MCF 10A (cell line): ENCODE results near the gene KRTAP11-1. TPM values are rescaled to one million over a fixed set of nuclear protein-coding genes. Genes with fewer than 3 reads are reported as not detected.

Source experiments
- Bru-seq: library from RNA; stranded (reverse); fragments of 400-500 nt; gene quantifications from one replicate; lab custom pipeline; 2021; lab: Mats Ljungman, UMichigan
- BruChase-seq, 2 experiments: library from RNA; stranded (reverse); fragments of 400-500 nt; gene quantifications; one replicate each; lab custom pipeline; 2021; lab: Mats Ljungman, UMichigan
- BruUV-seq: library from RNA; stranded (reverse); fragments of 400-500 nt; replicated peaks from 2 replicates; lab custom pipeline; 2021; lab: Mats Ljungman, UMichigan
- CTCF ChIA-PET: fragments of 300-600 bp; sonication (Branson Sonifier 250); formaldehyde crosslinking; extraction: SDS; loops from one replicate; lab custom pipeline; 2021; ENCODE audit warnings: antibody characterized with exemption, inconsistent platforms; lab: Yijun Ruan, JAX
- POLR2A ChIA-PET: fragments of 300-600, 350-650 bp; sonication (Branson Sonifier 250); formaldehyde crosslinking; extraction: SDS; loops from one replicate; lab custom pipeline; 2020; ENCODE audit warnings: antibody characterized with exemption, inconsistent platforms; lab: Yijun Ruan, JAX
- DNase-seq: peaks from one replicate; pipeline ENCODE4 v3.0.0-alpha.2; 2018; ENCODE audit not compliant: unreplicated experiment
- H3K27ac Mint-ChIP-seq: one replicate; pipeline ENCODE4 v1.8.0; 2022; ENCODE audit warnings: mild to moderate bottlenecking, low read depth, mixed read lengths; ENCODE audit not compliant: unreplicated experiment
- H3K27me3 Mint-ChIP-seq: one replicate; pipeline ENCODE4 v1.8.0; 2022; ENCODE audit warnings: mixed read lengths; ENCODE audit not compliant: insufficient read depth, unreplicated experiment
- H3K36me3 Mint-ChIP-seq: one replicate; pipeline ENCODE4 v1.8.0; 2022; ENCODE audit warnings: mild to moderate bottlenecking, moderate library complexity, mixed read lengths; ENCODE audit not compliant: insufficient read depth, unreplicated experiment
- H3K4me1 Mint-ChIP-seq: one replicate; pipeline ENCODE4 v1.8.0; 2022; ENCODE audit warnings: mixed read lengths; ENCODE audit not compliant: insufficient read depth, unreplicated experiment
- H3K4me3 Mint-ChIP-seq: one replicate; pipeline ENCODE4 v1.8.0; 2022; ENCODE audit warnings: mild to moderate bottlenecking, moderate library complexity, mixed read lengths; ENCODE audit not compliant: unreplicated experiment
- H3K9me3 Mint-ChIP-seq: one replicate; pipeline ENCODE4 v1.8.0; 2022; ENCODE audit warnings: mixed read lengths; ENCODE audit not compliant: unreplicated experiment
- intact Hi-C: fragments of 100-400 bp; cut with micrococcal nuclease; formaldehyde crosslinking; loops from 2 replicates; pipeline ENCODE4 v1.14.1; 2022
- long read RNA-seq: library from polyadenylated mRNA; stranded (forward); transcript quantifications from one replicate; pipeline ENCODE4 v2.0.0, GENCODE V29; 2022
- total RNA-seq: library from RNA; stranded (reverse); gene quantifications from 2 replicates; pipeline ENCODE4 v1.2.3, GENCODE V29; 2022
- TF ChIP-seq, protein P1 (sequence below): fragments of 200-600 bp; IDR thresholded peaks from one replicate; pipeline ENCODE4 v1.8.0; 2022; ENCODE audit warnings: antibody characterized with exemption, mild to moderate bottlenecking; ENCODE audit not compliant: unreplicated experiment

Gene KRTAP11-1, protein sequence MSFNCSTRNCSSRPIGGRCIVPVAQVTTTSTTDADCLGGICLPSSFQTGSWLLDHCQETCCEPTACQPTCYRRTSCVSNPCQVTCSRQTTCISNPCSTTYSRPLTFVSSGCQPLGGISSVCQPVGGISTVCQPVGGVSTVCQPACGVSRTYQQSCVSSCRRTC
- total RNA-seq (not detected in 2 replicates), Bru-seq, nascent RNA (not detected), BruChase-seq, experiment 1, labeled RNA remaining after a 6-hour chase (percentile 21 among the genes with signal in this experiment), BruChase-seq, experiment 2, labeled RNA remaining after a 2-hour chase (not detected)
- long read RNA-seq: 0 reads

GRCh38 chr21:30881480-30881879 lies at the start of gene KRTAP11-1:
Gene KRTAP11-1, minus strand, starts transcription at chr21:30881580. Its CDS starts 56 bp downstream, at chr21:30881524.
- Mint-ChIP-seq H3K9me3 (peaks cover 11% of the 10 kb centered on the region), H3K36me3 (no peaks in the 10 kb centered on the region), H3K27me3 (peaks cover 12% of the 10 kb centered on the region), H3K4me1 (peaks cover 6% of the 10 kb centered on the region), H3K27ac (no peak within 1 kb of the TSS), H3K4me3 (no peak within 1 kb of the TSS)
- no TSS peak for BruUV-seq
- CTCF ChIA-PET: no interaction called here
- POLR2A ChIA-PET: no interaction called here
- DNase-seq: no peak
- TF ChIP-seq, protein P1, sequence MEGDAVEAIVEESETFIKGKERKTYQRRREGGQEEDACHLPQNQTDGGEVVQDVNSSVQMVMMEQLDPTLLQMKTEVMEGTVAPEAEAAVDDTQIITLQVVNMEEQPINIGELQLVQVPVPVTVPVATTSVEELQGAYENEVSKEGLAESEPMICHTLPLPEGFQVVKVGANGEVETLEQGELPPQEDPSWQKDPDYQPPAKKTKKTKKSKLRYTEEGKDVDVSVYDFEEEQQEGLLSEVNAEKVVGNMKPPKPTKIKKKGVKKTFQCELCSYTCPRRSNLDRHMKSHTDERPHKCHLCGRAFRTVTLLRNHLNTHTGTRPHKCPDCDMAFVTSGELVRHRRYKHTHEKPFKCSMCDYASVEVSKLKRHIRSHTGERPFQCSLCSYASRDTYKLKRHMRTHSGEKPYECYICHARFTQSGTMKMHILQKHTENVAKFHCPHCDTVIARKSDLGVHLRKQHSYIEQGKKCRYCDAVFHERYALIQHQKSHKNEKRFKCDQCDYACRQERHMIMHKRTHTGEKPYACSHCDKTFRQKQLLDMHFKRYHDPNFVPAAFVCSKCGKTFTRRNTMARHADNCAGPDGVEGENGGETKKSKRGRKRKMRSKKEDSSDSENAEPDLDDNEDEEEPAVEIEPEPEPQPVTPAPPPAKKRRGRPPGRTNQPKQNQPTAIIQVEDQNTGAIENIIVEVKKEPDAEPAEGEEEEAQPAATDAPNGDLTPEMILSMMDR: no peak
- intact Hi-C loops: no loop called here

- H3K27ac Mint-ChIP-seq: peak overlapping the region; percentile 37
- H3K4me3 Mint-ChIP-seq: peak overlapping the region; percentile 17
- TF ChIP-seq, protein P1: no peak
- peak; percentile 4 for DNase-seq
- ChIA-PET CTCF (interaction anchor here (0.7 to 1.3 kb wide), 2 partner anchors 85 to 201 kb away, joined by 3 to 4 read pairs; no protein-coding TSS in a partner anchor), POLR2A (interaction anchor here (0.6 to 1.1 kb wide), 2 partner anchors 97 to 151 kb away, joined by 3 read pairs; no protein-coding TSS in a partner anchor)
- no TSS peak for BruUV-seq
- H3K36me3 Mint-ChIP-seq: no peaks in the 10 kb centered on the region
- H3K4me1 Mint-ChIP-seq: peaks cover 7% of the 10 kb centered on the region
- peaks cover 21% of the 10 kb centered on the region for H3K27me3 Mint-ChIP-seq
- intact Hi-C loops: no loop called here
- peaks cover 14% of the 10 kb centered on the region for H3K9me3 Mint-ChIP-seq
Measured at GRCh38 chr21:30924146-30924700, 42.8 kb upstream of the KRTAP11-1 start.

GRCh38 chr21:30921129-30921528 lies 39.7 kb upstream of the KRTAP11-1 start:
- no TSS peak for BruUV-seq
- H3K27me3 Mint-ChIP-seq: peaks cover 16% of the 10 kb centered on the region
- no peak overlapping the region for H3K4me3 Mint-ChIP-seq
- TF ChIP-seq, protein P1: no peak
- intact Hi-C loops: no loop called here
- H3K36me3 Mint-ChIP-seq: no peaks in the 10 kb centered on the region
- H3K9me3 Mint-ChIP-seq: no peaks in the 10 kb centered on the region
- no peak for DNase-seq
- H3K4me1 Mint-ChIP-seq: peaks cover 7% of the 10 kb centered on the region
- H3K27ac Mint-ChIP-seq: no peak overlapping the region
- CTCF ChIA-PET: interaction anchor here (0.6 kb wide), 1 partner anchor 167 kb away, joined by 3 read pairs; no protein-coding TSS in a partner anchor
- POLR2A ChIA-PET: no interaction called here

- H3K27me3 Mint-ChIP-seq: peaks cover 38% of the 10 kb centered on the region
- H3K9me3 Mint-ChIP-seq: no peaks in the 10 kb centered on the region
- H3K27ac Mint-ChIP-seq: no peak overlapping the region
- no peak for DNase-seq
- TF ChIP-seq, protein P1: no peak
- no TSS peak for BruUV-seq
- H3K36me3 Mint-ChIP-seq: no peaks in the 10 kb centered on the region
- intact Hi-C loops: no loop called here
- POLR2A ChIA-PET: no interaction called here
- CTCF ChIA-PET: no interaction called here
- H3K4me1 Mint-ChIP-seq: no peaks in the 10 kb centered on the region
- no peak overlapping the region for H3K4me3 Mint-ChIP-seq
Measured at GRCh38 chr21:30917557-30917956, 36.2 kb upstream of the KRTAP11-1 start.
